HG02588 (cell line): ENCODE results near the gene PWWP2B.

Experiments
- ATAC-seq: cut with Tn5 transposase; IDR thresholded peaks from one replicate; pipeline ENCODE4 v1.9.1; 2021; ENCODE audit warnings: mild to moderate bottlenecking, moderate library complexity; ENCODE audit not compliant: unreplicated experiment

PWWP2B gene

GRCh38 chr10:132466520-132467463, 69.8 kb downstream of the PWWP2B start:
- ATAC-seq, result no peak
